Jurkat, Clone E6-1 (cell line): ENCODE measurements around the gene CD7.
A peak's percentile ranks its signal among the peaks of the same experiment; 100 is the strongest.

Experiments
- DNase-seq: peaks from one replicate; pipeline ENCODE4 v3.0.0-alpha.2; 2011; ENCODE audit warnings: low read depth, low spot score
- H3K4me3 ChIP-seq: 2 replicates; pipeline ENCODE4 v1.5.1; 2011; ENCODE audit warnings: mild to moderate bottlenecking, low read length, control low read depth, moderate library complexity

CD7 gene

DNA sequence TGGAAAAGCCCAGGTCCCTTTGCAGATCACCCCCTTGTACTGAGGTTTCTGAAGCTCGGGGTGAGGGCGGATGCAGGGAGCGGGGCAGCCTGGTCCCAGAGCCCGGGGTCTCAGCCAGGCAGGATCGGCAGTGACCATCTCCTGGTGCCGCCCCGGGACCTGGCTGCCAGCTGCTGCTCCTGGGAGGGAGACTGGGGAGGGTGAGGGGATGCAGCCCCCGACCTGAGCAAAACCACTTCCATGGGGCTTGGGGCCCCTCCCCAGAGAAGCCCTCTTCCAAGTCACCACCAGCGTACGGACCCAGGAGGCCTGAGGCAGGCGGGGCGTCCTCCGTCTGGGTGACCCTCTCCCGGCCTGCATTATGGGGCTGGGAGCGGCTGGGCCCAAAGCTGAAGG, 14.8 kb downstream of the CD7 start:
- DNase-seq: no peak
- H3K4me3 ChIP-seq: peak overlapping the region; percentile 54

DNA sequence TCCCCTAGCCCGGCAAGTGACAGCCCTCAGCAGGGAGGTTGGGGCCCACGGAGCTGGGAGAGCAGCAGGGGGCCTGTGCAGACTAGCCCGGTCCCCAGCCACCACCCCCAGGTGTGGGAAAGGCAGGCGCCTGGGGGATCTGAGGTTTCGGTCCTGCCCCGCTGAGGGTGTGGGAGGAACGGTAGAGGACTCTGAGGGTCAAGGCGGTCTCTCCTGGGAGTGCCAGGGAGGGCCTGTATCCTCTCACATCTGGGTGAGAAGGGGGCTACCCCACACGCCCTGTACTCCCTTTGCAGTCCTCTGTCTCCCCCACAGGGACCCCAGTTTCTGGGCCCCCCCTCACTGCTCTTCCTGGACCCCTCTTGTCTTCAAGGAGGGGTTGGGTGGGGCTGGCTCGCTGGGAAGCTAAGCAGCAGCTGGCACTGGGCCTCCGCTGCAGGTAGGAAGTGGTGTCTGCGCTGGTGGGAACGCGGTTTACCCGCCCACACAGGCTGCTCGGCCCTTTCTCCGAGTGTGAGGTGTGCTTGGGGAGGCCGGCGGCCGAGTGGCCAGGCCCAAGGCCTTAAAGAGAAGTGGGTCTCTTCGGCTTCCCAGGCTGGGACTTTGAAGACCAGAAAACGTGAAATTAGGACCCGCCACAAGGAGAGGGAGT, 15.4 kb downstream of the CD7 start:
- H3K4me3 ChIP-seq: peak overlapping the region; percentile 54
- DNase-seq: peak; percentile 82

DNA sequence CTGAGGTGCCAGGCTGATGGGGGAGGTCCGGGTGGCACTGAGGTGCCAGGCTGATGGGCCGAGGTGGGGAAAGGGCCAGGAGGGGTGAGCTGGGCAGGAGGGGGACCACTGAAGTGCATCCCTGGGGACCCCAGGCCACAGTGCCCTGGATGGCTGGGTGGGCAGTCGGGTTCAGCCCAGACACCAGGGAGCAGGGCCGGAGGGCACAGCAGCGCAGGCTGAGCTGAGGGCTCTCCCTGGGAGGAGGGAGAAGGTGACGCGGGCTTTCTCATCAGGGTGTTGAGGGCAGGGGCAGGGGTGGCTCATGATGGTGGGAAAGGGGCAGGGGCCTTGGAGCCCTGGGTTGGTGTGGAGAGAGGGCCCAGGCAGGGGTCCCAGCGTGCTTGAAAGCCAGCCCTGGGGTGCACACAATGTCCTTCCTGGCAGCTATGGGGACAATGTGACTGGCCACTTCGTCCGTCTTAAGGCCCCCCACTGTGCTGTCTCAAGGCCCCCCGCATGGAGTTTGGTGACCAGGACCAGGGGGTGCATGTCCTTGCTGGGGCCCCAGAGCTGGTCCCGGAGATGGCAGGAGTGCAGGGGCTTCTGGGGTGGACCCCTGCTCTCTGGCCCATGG, 16.0 kb downstream of the CD7 start:
- DNase-seq: no peak

GRCh38 chr17:82300707-82301270, 16.6 kb downstream of the CD7 start:
- peak; percentile 56 for DNase-seq
- peak overlapping the region; percentile 54 for H3K4me3 ChIP-seq

More for the DNA sequence above, 16.0 kb downstream of the CD7 start:
- H3K4me3 ChIP-seq: peak overlapping the region; percentile 54

- DNase-seq: no peak
These were observed 17.2 kb downstream of the CD7 start for GRCh38 chr17:82300228-82300627.

GRCh38 chr17:82299452-82299851, 18.0 kb downstream of the CD7 start:
- H3K4me3 ChIP-seq: peak overlapping the region; percentile 61

More at GRCh38 chr17:82300228-82300627, 17.2 kb downstream of the CD7 start:
- H3K4me3 ChIP-seq: no peak overlapping the region

DNA sequence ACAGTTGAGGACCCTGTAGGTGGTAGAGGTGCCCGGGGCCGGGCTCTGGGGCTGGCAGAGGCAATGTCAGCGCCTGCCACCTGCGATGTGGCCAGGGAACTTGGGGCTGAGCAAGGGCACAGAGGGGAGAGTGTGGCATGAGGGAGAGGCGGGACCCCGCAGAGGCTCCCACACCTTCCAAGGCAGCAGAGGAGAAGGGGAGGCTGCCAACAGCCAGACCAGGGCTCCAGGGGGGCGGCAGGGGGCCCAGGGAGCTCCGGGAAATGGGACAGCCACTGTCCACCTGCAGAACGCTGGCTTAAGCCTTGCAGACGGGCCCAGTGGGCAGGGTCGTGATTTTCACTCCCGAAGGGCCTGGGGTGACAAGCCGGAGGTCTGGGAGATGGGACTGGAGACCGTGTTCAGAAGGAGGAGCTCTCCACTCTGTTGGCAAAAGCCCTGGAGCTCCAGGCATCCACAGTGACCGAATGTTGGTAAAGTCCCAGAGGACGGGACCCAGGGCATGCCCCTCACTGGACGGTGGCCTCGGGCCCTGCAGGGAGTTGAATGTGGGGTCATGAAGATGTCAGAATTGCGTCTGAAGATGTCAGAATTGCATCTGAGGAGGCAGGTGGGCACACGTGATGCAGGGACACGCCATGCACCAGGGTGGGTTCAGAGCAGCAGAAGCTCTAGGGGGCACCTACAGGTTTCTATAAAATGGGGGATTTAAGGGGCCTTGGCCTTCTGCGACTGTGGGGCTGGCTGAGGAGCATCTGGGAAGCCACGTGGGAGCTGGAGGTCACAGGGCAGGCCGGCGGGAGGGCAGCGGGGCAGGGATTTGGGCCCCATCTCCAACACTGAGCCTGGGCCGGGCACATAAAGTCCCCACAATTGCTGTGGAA, 18.6 kb downstream of the CD7 start:
- no peak for DNase-seq
- H3K4me3 ChIP-seq: peak overlapping the region; percentile 61

More at GRCh38 chr17:82299452-82299851, 18.0 kb downstream of the CD7 start:
- DNase-seq: peak; percentile 62

DNA sequence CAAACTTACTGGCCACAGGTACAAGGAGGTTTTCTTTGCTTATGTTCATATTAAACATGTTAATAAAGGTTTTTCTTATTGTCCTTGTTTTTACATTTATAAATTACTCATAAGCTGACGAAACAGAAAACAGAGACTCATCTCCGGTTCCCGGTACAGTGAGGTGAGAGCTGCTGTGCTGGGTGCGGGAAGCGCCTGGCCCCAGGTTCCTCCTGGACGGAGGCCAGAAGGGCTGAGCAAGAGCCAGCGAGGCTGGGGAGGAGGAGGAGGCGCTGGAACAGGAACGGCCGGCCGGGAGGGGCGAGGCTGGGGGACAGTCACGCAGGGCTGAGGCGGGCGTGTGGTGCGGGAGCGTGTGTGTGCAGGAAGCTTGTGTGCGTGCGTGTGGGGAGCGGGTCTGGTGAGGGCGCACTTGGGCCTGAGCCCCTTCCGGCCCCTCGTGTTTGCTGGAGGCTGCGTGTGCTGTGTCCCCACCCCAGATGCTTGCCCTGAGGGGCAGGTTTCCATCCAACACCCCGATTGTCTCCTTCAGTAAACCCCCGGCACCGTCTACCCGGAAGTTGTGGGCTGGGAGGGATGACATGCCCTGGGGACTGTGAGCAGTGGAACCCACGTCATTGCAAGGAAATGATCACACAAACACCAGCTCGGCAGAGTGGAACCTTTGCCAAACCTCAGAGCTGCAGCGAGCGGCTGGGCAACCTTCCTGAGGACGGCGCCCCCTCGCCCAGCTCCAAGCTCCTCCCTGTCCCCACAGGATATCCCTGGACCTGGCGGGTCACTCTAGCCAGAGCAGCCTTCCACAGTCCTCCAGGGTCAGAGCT, 19.5 kb downstream of the CD7 start:
- peak overlapping the region; percentile 61 for H3K4me3 ChIP-seq
- peak; percentile 93 for DNase-seq

DNA sequence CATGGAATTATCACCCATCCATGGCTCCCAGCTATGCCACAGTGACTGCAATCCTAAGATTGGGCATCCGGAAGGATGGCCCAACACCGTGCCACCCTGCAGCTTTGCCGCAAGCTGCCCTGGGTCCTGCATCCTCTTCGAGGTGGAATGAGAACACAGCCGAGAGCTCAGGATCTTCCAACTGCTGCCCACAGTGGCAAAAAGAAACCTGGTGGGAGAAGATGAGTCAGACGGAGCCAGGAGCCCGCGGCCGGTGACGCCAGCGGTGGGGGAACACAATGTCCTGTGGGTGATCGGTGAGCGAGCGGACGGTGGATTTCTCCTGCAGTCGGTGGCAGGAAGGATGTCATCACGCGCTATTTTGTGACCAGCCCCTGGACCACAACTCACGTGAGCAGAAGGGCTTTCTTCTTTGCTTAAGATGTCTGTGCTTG, 20.1 kb downstream of the CD7 start:
- peak overlapping the region; percentile 61 for H3K4me3 ChIP-seq
- no peak for DNase-seq

GRCh38 chr17:82296511-82297279, 20.7 kb downstream of the CD7 start:
- no peak for DNase-seq
- no peak overlapping the region for H3K4me3 ChIP-seq

- no peak for DNase-seq
These were observed 22.0 kb downstream of the CD7 start for GRCh38 chr17:82295472-82295814.

DNA sequence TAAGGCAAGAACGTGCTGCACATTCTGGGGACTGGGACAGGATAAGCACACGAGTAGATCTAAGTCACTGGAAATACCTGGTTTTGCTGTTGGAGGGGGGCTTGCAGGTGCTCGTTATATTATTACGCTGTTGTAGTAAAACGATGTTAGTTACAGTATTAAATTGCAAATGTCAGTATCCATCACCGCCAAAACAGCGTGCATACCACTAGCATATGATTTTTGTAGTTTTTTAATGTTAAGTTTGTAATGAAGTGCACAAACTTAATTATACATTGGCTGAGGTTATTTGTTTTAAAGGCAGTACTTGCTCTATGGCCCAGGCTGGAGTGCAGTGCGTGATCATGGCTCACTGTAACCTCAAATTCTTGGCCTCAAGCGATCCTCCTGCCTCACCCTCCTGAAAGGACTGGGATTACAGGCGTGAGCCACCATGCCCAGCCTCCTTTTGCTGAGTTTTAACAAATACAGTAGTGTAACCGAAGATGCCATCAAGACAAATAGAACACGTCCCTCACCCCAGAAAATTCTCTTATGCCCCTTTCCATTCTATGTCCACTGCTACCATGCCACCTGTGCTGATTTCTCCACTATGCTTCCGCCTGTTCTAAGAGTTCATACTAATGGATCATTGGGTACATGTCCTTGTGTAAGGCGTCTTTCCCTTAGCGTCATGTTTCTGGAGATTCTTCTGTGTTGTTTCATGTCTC, 23.2 kb downstream of the CD7 start:
- peak overlapping the region; percentile 48 for H3K4me3 ChIP-seq

More at GRCh38 chr17:82295472-82295814, 22.0 kb downstream of the CD7 start:
- no peak overlapping the region for H3K4me3 ChIP-seq

DNA sequence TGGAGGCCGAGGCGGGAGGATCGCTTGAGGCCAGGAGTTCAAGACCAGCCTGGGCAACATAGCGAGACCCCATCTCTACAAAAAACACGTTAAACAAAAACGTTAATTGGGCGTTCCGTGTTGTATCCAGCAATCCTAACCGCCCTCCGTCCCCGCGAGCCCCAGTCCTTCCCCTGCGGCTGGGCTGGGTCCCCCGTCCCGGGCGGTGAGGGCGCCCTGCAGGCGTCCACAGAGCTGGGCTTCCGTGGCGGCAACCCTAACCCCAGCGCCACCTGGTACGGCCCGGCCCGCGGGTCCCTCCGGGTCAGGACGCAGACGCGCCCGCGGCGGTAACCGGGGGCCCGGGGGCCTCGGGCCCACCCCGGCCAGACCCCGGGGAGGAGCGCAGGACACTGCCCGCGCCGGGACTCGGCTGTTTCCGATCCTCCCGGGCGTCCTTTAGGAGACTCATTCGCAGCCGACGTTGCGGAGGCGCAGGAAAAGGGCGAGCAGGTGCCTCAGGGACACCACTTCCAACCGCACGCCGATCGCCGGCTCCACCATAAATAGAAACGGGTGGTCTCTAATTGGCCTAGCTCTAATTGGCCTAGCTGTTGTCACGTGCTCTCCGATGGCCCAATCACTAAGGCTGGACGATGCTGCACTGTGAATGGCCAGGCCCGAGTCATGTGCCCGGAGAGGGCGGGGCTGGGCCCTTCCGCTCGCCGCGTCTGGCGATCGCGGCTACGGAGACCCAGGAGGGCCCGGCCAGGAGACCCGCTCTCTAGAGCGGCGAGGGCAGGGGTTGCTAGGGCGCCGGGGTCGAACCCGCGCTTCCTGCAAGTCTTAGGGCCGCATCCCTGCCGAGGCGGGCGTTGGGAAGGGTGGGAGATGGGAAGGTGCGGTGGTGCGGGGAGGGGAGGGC, 24.9 kb downstream of the CD7 start:
- peak; percentile 99 for DNase-seq
- H3K4me3 ChIP-seq: peak overlapping the region; percentile 75

More for the DNA sequence above, 23.2 kb downstream of the CD7 start:
- no peak for DNase-seq

DNA sequence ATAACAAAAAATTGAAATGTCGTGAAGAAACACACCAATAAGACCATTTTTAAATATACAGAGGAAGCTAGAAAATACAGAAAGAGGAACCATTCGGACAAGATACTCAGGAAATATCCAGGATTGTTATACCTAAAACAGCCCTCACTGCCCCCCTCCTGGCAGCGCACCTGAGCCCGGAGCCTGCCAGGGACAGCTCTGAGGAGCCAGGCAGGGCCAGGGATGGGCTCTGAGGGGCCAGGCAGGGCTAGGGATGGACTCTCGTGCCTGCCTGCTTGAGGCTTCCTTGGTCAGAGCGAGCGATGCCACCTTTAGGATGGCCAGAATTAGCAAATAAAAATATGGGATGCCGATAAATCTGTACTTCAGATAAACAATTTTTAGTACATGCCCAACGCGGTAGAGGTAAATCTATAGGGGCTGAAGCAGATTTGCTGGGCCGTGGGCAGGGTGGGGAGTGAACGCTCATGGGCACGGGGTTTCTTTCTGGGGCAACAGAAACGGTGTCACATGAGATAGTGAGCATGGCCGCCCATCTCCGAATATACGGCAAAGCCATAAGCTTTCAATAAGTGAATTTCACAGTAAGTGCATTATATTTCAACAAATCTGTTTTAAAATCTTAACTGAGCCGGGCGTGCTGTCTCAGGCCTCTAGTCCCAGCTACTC, 25.7 kb downstream of the CD7 start:
- peak overlapping the region; percentile 75 for H3K4me3 ChIP-seq
- DNase-seq: no peak

DNA sequence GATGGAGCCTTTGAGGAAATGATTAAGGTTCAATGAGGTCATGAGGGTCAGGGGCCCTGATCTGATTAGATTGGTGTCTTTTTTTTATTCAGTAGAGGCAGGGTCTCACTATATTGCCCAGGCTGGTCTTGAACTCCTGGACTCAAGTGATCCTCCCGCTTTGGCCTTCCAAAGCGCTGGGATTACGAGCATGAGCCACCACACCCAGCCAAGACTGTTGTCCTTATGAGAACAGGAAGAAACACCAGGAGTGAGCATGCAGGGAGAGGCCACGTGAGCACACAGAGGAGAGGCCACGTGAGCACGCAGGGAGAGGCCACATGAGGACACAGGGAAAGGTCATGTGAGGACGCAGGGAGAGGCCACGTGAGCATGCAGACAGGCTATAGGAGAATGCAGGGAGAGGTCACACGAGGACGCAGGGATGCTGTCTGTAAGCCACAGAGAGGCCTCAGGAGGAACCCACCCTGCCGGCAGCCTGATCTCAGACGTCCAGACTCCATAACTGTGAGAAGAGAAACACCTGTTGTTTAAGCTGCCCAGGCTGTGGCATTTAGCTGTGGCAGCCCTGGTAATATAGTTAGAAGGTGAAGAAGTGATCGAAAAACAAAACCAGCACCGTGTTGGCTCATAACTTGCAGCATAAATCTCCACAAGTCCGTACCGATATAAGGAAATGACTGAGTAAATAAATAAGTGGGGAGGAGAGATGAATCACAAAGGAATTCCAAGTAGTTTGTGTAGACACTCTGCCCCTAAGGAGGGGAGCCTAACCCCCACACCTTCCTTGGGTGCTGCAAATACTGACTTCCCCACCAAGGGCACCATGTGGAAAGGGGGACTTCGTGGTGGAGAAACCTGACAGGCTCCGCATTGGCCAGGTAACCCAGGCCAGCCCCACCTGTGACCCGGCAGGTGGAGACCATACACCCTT, 29.3 kb downstream of the CD7 start:
- DNase-seq: no peak
- no peak overlapping the region for H3K4me3 ChIP-seq
